Measurements from ENCODE around the gene FICD.
"Not testable (repeated sequence)": the region's sequence is repeated elsewhere in the genome, so short reads cannot be mapped to it uniquely, and the experiment has no call there.

The FICD gene

GRCh38 chr12:108514973-108515814, at the start of gene FICD:
FICD (plus strand) TSS chr12:108515277; CDS start chr12:108516973, 1,696 bp downstream.
- FAIRE-seq, result peak; percentile 98

- FAIRE-seq, result no peak
These were observed 49.7 kb upstream of the FICD start for GRCh38 chr12:108465417-108465816.

- FAIRE-seq, result no peak
These were observed 46.7 kb upstream of the FICD start for GRCh38 chr12:108468196-108468968.

- no peak for FAIRE-seq
These were observed 41.5 kb upstream of the FICD start for GRCh38 chr12:108473400-108474055.

GRCh38 chr12:108475396-108475795, 39.7 kb upstream of the FICD start:
- no peak for FAIRE-seq

- FAIRE-seq, result no peak
These were observed 37.8 kb upstream of the FICD start for GRCh38 chr12:108477055-108477880.

GRCh38 chr12:108477881-108478259, 37.2 kb upstream of the FICD start:
- no peak for FAIRE-seq

GRCh38 chr12:108478611-108479206, 36.4 kb upstream of the FICD start:
- no peak for FAIRE-seq

- no peak for FAIRE-seq
These were observed 35.6 kb upstream of the FICD start for GRCh38 chr12:108479364-108480070.

- no peak for FAIRE-seq
These were observed 32.3 kb upstream of the FICD start for GRCh38 chr12:108482717-108483212.

- FAIRE-seq, result no peak
These were observed 31.6 kb upstream of the FICD start for GRCh38 chr12:108483213-108484059.

GRCh38 chr12:108484431-108484830, 30.6 kb upstream of the FICD start:
- FAIRE-seq, result no peak

GRCh38 chr12:108484845-108485244, 30.2 kb upstream of the FICD start:
- no peak for FAIRE-seq

GRCh38 chr12:108485371-108485770, 29.7 kb upstream of the FICD start:
- not testable (repeated sequence) for FAIRE-seq

GRCh38 chr12:108487029-108487428, 28.0 kb upstream of the FICD start:
- FAIRE-seq, result not testable (repeated sequence)

GRCh38 chr12:108491256-108491655, 23.8 kb upstream of the FICD start:
- FAIRE-seq, result no peak

- no peak for FAIRE-seq
These were observed 20.0 kb upstream of the FICD start for GRCh38 chr12:108495054-108495453.

GRCh38 chr12:108495823-108496579, 19.1 kb upstream of the FICD start:
- no peak for FAIRE-seq

GRCh38 chr12:108498136-108498535, 16.9 kb upstream of the FICD start:
- FAIRE-seq, result no peak

GRCh38 chr12:108502922-108503321, 12.2 kb upstream of the FICD start:
- no peak for FAIRE-seq

Measured in A204.1 (cell line).